ENCODE results near the gene RAD51.
A peak's percentile ranks its signal among the peaks of the same experiment; 100 is the strongest.
"Not testable (repeated sequence)": the region's sequence is repeated elsewhere in the genome, so short reads cannot be mapped to it uniquely, and the experiment has no call there.

Gene RAD51

DNA sequence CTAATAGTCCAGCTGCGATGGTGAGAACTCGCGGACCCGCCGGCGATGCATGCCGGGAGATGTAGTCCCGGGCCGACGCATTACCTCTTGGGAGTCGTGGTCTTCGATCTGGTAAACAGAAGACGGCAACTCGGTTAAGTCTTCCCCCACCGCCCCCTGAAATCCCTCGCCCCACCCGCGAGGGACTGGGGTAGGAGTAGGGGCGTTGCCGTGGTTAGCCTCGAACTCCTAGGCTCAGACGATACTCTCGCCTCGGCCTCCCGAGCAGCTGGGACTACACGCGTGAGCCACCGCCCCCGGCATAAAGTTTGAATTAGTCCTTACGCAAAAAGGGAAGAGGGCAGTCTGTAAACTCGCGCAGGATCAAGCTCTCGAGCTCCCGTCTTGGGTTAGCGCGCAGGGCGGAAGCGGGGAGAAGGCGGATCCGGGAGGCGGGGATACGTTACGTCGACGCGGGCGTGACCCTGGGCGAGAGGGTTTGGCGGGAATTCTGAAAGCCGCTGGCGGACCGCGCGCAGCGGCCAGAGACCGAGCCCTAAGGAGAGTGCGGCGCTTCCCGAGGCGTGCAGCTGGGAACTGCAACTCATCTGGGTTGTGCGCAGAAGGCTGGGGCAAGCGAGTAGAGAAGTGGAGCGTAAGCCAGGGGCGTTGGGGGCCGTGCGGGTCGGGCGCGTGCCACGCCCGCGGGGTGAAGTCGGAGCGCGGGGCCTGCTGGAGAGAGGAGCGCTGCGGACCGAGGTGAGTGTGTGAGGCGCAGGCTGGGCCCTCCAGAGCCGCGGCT, at the start of gene RAD51:
TSS of gene RAD51 (plus strand) at position 487 of the 781 bp plus-strand sequence. CDS start 3,585 bp downstream, outside the sequence.
- DNase-seq, result peak; percentile 94

DNA sequence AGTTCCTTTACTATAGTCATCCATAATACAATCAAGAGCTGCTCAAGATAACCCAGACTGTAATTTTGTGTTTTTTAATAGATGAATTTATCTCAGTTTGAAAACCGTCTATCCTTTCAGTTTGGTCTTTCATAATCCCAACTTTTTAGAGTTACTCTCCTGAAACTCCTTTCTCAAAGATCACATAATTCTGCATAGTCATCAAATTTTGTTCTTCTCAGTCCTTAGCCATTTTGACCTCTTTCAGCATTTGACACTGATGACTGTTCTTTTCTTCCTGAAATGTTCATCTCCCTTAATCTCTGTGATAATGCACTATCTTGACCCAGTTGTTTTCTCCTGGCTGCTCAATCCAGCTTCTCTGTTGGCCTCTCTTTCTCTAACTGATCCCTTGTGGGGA, 47.5 kb upstream of the RAD51 start:
- DNase-seq, result no peak

DNA sequence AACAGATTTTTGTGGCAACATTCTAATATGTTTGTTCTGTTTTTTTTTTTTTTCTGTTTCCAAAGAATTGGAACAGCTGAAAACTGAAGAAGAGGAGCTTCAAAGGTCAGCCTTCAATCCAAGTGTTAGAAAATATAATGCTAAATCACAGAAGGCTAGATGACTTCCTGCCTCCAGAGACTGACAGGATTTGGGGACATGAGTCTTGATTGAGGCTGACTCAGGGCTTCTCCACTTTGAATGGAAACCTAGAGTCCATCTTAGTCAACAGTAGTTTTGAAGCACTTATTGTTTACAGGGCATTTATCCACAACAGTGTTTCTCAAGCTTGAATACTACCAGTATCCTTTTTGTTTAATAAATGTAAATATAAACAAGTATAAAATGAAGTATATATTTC, 44.5 kb upstream of the RAD51 start:
- DNase-seq, result no peak

DNA sequence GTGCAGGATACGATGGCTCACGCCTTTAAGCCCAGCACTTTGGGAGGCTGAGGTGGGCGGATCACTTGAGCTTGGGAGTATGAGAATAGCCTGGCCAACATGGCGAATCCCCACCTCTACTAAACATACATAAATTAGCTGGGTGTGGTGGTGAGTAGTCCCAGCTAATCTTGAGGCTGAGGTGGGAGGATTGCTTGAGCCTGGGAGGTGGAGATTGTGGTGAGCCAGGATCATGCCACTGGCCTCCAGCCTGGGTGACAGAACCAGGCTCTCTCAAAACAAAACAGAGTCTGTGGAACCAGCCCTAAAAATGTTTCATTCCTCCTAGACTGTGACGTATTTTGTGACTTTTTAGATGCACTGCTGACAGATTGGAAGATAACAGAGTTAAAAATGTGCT, 34.3 kb upstream of the RAD51 start:
- DNase-seq, result no peak

DNA sequence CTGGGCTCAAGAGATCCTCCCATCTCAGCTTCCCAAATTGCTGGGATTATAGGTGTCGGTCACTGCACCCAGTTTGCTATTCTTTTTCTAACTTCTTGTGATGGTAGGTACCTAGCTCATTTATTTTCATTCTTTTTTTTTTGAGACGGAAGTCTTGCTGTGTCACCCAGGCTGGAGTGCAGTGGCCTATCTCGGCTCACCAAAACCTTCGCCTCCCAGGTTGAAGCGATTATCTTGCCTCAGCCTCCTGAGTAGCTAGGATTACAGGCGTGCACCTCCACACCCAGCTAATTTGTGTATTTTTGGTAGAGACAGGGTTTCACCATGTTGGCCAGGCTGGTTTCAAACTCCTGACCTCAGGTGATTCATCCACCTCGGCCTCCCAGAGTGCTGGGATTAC, 30.1 kb upstream of the RAD51 start:
- no peak for DNase-seq

DNA sequence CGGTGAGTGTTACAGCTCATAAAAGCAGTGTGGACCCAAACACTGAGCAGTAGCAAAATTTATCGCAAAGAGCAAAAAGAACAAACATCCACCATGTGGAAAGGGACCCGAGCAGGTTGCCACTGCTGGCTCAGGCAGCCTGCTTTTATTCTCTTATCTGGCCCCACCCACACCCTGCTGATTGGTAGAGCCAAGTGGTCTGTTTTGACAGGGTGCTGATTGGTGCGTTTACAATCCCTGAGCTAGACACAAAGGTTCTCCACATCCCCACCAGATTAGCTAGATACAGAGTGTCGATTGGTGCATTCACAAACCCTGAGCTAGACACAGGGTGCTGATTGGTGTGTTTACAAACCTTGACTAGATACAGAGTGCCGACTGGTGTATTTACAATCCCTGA, 18.7 kb upstream of the RAD51 start:
- not testable (repeated sequence) for DNase-seq

DNA sequence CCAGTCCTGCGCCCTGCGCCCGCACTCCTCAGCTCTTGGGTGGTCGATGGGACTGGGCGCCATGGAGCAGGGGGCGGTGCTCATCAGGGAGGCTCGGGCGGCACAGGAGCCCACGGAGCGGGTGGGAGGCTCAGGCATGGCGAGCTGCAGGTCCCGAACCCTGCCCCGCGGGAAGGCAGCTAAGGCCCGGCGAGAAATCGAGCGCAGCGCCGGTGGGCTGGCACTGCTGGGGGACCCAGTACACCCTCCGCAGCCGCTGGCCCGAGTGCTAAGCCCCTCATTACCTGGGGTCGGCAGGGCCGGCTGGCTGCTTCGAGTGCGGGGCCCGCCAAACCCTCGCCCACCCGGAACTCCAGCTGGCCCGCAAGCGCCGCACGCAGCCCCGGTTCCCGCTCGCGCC, 18.1 kb upstream of the RAD51 start:
- not testable (repeated sequence) for DNase-seq

DNA sequence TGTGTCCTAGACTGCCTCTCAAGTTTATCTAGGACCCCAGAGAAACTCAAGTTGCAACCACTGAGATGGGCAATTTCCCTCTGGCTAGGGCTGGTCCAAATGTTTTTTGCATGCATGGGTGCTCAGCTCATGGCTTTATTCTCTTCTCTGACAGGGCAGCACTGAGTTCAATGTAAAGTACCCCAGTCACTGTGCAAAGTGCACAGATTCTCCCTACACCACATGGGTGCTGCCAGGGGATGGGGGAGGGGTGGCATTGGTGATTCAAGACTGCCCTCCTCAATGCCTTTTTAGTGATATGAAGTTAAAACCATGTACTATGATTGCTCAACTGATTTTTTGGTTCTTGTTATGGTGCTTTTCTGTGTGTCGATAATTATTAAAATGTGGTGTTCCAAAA, 14.8 kb upstream of the RAD51 start:
- DNase-seq, result no peak

DNA sequence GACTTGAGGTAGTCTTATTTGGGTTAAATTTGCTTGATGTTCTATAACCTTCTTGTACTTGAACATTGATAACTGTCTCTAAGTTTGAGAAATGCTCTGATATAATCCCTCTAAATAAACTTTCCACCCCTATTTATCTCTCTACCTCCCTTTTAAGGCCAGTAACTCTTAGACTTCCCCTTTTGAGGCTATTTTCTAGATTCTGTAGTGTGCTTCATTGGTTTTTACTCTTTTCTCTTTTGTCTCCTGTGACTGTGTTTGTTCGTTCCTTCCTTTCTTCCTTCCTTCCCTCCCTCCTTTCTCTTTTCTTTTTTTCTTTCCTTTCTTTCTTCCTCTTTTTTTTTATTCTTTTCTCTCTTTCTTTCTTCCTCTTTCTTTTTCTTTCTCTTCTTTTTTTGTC, 14.0 kb upstream of the RAD51 start:
- not testable (repeated sequence) for DNase-seq

DNA sequence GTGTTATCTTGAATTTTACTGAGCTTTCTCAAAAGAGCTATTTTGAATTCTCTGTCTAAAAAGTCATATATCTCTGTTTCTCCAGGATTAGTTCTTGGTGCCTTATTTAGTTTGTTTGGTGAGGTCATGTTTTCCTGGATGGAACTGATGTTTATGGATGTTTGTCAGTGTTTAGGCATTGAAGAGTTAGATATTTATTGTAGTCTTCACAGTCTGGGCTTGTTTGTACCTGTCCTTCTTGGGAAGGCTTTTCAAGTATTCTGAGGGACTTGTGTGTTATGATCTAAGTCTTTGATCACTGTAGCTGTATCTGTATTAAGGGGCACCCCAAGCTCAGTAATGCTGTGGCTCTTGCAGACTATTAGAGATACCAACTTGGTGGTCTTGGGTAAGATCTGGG, 10.6 kb upstream of the RAD51 start:
- no peak for DNase-seq

DNA sequence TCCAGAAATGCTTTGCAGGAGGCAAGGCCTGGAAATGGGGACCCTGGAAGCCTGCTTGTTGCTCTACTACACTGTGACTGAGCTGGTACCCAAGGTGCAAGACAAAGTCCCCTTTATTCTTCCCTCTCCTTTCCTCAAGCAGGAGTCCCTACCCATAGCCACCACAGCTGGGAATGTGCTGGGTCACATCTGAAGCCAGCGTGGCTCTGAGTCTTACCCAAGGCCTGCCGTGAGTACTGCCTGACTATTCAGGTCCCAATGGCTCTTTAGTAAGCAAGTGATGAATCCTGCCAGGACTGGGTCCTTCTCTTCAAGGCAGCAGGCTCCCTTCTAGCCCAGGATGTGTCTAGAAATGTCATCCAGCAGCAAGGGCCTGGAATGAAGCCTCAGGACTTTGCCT, 9.6 kb upstream of the RAD51 start:
- DNase-seq, result no peak

DNA sequence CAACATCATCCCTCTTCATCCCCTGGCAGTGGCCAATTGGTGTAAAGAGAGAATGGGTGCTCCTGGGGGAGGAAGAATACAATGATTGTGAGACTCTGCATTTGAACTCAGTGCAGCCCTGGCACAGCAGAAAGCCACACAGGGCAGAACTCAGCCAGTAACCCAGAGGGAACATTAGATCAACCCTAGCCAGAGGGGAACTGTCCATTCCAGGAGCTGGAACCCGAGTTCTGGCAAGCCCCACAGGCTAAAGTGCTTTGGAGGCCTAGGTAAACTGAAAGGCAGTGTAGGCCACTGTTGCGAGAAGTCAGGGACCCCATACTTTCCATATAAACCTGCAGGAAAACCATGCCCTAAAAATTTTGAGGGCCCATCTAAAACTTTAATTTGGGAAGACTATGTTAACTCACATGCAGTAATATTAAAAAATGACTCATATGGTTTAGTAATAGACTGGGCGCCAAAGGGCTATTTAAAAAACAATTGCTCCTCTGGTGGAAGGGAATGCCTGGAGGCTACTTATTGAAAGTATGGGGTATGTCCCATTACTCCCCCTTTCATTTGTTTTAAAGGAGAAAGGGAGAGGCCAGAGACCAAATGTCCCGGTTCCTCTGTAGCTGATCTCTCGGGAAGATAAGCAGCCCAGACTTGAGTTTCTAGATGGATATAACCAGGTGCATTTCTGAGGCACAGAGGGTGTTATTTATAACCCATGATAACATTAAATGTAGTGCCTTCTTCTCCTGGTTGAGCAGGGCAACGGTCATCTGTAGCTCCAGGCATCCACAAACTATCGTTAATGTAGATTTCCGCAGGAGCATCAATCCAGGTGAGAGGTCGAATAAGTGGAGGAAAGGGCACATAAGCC, 5.8 kb upstream of the RAD51 start:
- no peak for DNase-seq

DNA sequence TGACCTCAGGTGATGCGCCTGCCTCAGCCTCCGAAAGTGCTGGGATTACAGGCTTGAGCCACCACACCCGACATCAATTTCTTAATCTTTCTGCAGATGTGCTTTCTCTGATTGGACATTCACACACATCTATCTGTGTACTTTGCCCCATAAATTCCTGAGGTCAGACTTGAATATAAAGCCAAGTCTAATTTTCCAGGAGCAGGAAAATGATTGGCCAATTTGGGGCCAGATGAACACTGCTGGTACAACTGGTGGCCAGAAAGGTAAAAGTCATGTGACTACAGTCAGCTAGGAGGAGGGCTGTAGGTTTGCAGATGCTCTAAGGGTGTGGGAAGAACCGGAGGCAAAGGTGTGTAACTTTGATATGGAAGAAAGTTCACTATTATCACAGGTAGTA, 3.2 kb upstream of the RAD51 start:
- DNase-seq, result no peak

DNA sequence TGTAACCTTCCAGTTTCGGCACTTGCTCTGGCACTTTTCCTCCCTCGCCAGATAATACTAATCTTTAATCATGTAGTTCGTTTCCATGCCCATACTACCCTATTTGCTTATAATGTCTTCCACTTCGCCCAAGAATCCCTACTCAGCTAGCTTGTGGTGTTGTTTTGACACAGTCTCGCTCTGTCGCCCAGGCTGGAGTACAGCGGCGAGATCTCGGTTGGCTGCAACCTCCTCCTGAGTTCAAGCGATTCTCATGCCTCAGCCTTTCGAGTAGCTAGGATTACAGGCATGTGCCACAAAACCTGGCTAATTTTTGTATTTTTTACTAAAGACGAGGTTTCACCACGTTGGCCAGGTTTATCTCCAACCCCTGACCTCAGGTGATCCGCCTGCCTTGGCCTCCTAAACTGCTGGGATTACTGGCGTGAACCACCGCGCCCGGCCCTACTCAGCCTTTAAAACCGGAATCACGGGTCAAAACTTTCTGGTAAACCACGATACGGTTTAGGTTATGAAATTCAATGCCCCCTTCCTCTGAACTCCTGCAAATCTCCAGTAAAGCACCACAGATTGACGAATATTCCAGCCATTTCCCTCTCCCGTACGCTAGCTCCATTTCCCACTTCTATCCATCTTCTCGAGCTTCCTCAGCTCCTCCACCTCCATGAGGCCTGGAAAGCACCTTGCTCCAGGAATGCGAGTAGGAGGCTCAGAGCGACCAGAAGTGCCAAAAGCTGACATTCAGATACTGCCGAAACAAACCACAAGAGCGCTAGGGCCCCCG, 878 bp upstream of the RAD51 start:
- DNase-seq, result no peak

DNA sequence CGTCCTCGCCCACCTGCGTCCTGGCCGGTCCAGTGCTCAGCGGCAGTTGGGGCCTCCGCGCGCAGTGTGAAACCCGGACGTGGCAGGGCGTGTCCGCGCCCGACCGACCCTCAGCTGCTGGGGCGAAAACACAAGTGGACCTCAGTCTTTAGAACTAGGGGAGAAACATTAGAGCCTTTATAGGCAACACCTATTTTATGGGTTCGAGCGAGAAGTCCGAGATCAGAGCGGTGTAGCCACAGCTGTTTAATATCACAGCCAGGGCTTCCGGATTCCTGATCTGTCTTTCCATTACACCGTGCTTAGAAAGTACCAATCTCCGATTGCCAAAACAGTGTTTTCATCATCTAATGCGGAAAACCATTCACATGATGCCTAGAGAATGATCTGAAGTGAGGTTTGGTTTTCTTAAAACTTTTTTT, 506 bp downstream of the RAD51 start:
- no peak for DNase-seq

DNA sequence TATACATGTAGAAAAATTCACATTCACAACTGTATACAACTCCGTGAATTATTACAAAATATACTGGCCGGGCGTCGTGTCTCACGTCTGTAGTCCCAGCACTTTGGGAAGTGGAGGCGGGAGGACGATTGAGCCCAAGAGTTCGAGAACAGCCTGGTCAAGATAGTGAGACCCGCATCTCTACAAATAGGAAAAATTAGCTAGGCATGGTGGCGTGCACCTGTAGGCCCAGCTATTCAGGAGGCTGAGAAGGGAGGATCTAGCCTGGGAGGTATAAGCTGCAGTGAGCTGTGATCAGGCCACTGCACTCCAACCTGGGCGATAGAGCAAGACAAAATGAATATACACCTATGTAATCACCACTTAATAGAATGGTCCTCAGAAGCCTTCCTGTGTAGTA, 1.3 kb downstream of the RAD51 start:
- no peak for DNase-seq

DNA sequence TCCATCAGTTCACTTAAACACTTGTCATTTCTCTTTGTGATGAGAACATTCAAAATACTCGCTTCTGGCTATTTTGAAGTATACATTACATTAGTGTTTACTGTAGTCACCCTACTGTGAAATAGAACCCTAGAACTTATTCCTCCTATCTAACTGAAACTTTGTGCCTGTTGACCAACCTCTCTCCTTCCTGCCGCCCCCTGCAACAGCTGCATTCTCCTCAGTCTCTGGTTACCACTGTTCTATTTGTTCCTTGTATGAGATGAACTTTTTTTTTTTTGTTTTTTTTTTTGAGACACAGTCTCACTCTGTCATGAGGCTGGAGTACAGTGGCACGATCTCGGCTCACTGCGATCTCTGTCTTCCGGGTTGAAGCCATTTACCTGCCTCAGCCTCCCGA, 2.9 kb downstream of the RAD51 start:
- DNase-seq, result no peak

DNA sequence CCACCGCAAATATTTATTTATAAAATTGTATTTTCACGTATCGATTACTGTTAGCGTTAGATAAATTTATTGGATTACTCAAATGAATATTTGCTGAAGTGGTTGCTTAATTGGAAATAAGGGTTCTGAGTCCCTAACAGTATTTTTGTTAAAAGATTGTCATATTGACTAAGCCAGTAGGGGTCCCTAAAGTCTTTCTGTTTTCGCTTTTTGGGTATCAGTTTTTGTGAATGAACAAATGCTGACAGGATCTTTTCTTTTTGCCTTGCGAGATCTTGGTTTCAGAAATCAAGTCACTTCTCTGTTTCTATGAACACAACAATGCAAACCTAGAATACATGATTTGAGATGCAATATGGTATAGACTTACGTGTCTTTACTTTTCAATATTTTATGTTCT, 7.1 kb downstream of the RAD51 start:
- DNase-seq, result no peak

DNA sequence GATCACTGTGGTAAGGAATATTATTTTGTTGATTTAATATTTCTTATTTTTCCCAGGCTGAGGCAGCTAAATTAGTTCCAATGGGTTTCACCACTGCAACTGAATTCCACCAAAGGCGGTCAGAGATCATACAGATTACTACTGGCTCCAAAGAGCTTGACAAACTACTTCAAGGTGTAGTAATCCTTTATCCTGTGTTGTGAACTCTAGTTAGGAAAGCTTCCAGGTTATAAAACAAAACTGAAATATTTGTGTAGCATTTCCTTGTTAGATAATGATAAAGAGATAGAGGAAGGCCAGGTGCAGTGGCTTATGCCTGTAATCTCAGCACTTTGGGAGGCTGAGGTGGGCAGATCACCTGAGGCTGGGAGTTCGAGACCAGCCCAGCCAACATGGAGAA, 11.1 kb downstream of the RAD51 start:
- no peak for DNase-seq

DNA sequence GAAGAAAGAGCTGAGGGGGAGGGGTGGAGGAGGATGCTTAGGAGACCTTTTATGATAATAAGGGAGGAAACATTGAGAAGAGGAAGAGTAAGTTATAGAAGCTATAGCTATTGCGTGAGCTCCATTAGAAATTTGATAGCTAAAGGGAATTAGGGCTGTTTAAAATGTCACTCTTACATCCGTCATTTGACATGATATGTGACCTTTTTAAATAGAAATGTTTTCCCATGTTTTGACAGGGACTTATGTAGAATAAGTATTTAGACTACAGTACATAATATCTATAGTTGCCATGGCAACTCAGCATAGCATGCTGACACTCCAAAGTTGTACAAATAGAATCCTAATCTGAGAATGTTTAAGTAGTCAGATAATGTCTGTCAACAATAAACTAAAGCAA, 19.2 kb downstream of the RAD51 start:
- DNase-seq, result no peak

DNA sequence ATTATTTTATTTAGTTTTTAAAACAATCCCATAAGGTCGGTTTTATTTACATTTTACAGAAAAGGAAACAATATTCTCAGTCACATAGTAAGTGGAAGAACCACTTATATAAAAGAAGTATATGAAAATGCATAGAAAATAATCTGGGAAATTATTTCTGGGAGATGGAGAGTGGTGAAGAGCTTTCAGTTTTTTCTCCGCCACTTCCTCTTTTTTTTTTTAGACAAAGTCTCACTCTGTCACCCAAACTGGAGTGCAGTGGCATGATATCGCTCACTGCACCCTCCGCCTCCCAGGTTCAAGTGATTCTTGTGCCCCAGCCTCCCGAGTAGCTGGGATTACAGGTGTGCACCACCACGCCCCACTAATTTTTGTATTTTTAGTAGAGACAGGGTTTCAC, 21.2 kb downstream of the RAD51 start:
- DNase-seq, result no peak

DNA sequence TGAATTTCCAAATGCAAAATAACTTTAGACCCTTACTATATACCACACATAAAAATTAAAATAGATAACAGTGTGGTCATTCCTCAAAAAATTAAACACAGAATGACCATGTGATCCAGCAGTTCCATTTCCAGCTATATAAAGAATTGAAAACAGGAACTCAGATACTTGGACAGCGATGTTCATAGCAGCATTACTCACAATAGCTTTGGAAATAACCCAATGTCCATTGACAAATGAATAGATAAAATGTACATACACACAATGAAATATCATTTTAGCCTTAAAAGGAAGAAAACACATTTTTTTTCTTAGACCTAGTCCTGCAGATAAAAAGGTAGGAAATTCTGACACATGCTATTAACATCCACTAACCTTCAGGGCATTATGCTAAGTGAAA, 26.7 kb downstream of the RAD51 start:
- no peak for DNase-seq

DNA sequence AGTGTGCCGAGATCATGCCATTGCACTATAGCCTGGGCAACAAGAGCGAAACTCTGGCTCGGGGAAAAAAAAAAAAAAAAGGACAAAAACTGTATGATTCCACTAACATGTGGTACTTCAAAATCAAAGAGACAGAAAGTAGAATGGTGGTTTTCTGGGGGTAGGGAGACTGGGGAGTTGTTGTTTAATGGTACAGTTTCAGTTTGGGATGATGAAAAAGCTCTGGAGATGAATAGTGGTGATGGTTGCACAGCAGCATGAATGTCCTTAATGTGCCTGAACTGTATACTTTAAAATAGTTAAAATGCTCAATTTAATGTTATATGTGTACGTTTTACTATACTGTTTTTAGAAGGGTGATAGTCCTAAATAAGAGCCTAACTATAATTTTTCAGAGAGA, 27.4 kb downstream of the RAD51 start:
- DNase-seq, result no peak

DNA sequence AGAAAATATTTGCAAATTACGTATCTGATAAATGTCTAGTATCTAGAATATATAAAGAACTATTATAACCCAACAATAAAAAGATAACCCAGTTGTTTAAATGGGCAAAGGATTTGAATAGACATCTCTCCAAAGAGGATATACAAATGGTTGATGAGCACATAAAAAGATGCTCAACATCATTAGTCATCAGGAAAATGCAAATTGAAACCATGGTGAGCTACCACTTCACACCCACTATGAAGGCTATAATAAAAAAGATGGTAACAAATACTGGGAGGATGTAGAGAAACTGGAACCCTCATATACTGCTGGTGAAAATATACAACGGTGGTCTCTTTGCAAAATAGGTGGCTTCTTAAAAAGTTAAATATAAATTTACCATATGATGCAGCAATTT, 28.0 kb downstream of the RAD51 start:
- DNase-seq, result no peak
